ENCODE results near the gene LYPD1.

LYPD1 gene

DNA sequence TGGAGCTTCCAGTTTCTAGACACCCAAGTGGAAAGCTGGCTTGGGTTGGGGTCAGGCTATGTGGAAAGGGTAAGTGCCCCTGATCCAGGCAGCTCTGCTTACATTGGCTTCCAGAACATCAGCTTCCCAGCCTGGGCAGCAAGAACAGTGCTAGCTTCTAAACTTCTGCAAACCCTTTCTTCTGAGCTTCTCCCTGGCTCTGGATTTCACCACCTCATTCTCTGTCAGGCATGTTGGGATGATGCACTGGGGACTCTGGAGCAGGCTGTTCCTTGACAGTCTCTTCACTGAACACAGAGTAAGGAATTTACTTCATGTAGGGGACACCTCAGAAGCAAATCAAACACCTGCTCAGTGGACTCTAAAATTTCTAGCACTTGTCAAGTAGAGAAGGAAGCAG is 72.8 kb downstream of the LYPD1 start:
- Histone ChIP-seq H3K4ac (ENCODE audit: low read depth in 1 of 2, low read length in 2 of 2) (no peak overlapping the region), H3K27ac (ENCODE audit: low read length, poor library complexity, severe bottlenecking) (no peak overlapping the region), H2BK5ac (ENCODE audit: low read depth, low read length, poor library complexity, severe bottlenecking) (no peak overlapping the region)

DNA sequence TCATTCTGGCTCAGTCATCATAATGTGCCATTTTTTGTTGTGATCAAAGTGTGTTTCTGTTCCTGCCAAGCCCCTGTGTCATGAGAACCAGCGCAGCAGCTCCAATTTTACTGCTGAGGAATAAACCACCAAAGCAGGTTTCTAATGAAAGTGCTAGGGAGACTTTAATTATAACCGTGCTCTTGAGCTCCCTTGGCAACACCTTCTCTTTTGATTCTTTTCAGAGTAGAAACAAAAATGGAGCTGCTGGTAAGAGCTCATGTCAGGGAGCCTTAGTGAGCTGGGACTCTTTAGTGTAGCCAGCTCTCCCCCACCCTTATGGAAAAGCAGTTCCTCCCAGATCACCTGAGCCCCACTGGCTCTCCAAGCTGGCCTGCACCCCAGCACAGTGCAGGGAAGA is 74.3 kb downstream of the LYPD1 start:
- H3K27me3 ChIP-seq (ENCODE audit: control insufficient read depth in 1 of 2, insufficient read depth in 1 of 2, low read length in 2 of 2) = no peaks in the 10 kb centered on the region
- no peak overlapping the region for H4K8ac ChIP-seq (ENCODE audit: low read length)
- no peaks in the 10 kb centered on the region for H3K9me3 ChIP-seq (ENCODE audit: control insufficient read depth, low read length)
- H3K36me3 ChIP-seq (ENCODE audit: control insufficient read depth in 1 of 2, insufficient read depth in 2 of 2, low read depth in 1 of 2, low read length in 2 of 2) = no peaks in the 10 kb centered on the region
- no peak for DNase-seq
- no peak overlapping the region for H3K23ac ChIP-seq (ENCODE audit: low read length in 2 of 2)
- no peak overlapping the region for H4K91ac ChIP-seq (ENCODE audit: low read length)
- H3K4me2 ChIP-seq (ENCODE audit: low read length, poor library complexity, severe bottlenecking) = no peak overlapping the region
- no peak overlapping the region for H2BK15ac ChIP-seq (ENCODE audit: low read depth, poor library complexity, severe bottlenecking)
- H2AK5ac ChIP-seq (ENCODE audit: low read length, severe bottlenecking) = no peak overlapping the region
- H2BK120ac ChIP-seq (ENCODE audit: low read depth, low read length) = no peak overlapping the region
- no peak overlapping the region for H3K18ac ChIP-seq (ENCODE audit: low read depth in 1 of 2, low read length in 2 of 2)
- no peak overlapping the region for H2AFZ ChIP-seq (ENCODE audit: low read depth, low read length)
- WGBS = 86% methylated on average over 2 of the region's 2 CpGs
- H3K4ac ChIP-seq (ENCODE audit: low read depth in 1 of 2, low read length in 2 of 2) = no peak overlapping the region
- H3K4me3 ChIP-seq (ENCODE audit: insufficient read depth in 1 of 2, low read depth in 1 of 2, low read length in 2 of 2) = no peak overlapping the region
- peaks cover 15% of the 10 kb centered on the region for H3K79me1 ChIP-seq (replicated peaks; ENCODE audit: low read length, poor library complexity, severe bottlenecking)
- H3K9ac ChIP-seq (ENCODE audit: low read length) = no peak overlapping the region
- no peak overlapping the region for H3K14ac ChIP-seq (ENCODE audit: low read length in 2 of 2)
- peaks cover 2% of the 10 kb centered on the region for H3K4me1 ChIP-seq (ENCODE audit: control insufficient read depth, insufficient read depth, low read depth, low read length)
- no peak overlapping the region for H2BK5ac ChIP-seq (ENCODE audit: low read depth, low read length, poor library complexity, severe bottlenecking)
- no peak overlapping the region for H3K27ac ChIP-seq (ENCODE audit: low read length, poor library complexity, severe bottlenecking)
- H2BK12ac ChIP-seq (ENCODE audit: low read length in 2 of 2) = no peak overlapping the region

More for the DNA sequence above, 72.8 kb downstream of the LYPD1 start:
- no peak overlapping the region for H3K14ac ChIP-seq (ENCODE audit: low read length in 2 of 2)
- no peak overlapping the region for H3K4me3 ChIP-seq (ENCODE audit: insufficient read depth in 1 of 2, low read depth in 1 of 2, low read length in 2 of 2)
- H2AK5ac ChIP-seq (ENCODE audit: low read length, severe bottlenecking) = no peak overlapping the region
- H3K4me2 ChIP-seq (ENCODE audit: low read length, poor library complexity, severe bottlenecking) = no peak overlapping the region
- peaks cover 15% of the 10 kb centered on the region for H3K79me1 ChIP-seq (replicated peaks; ENCODE audit: low read length, poor library complexity, severe bottlenecking)
- no peaks in the 10 kb centered on the region for H3K27me3 ChIP-seq (ENCODE audit: control insufficient read depth in 1 of 2, insufficient read depth in 1 of 2, low read length in 2 of 2)
- H4K91ac ChIP-seq (ENCODE audit: low read length) = no peak overlapping the region
- no peak overlapping the region for H2BK12ac ChIP-seq (ENCODE audit: low read length in 2 of 2)
- no peak overlapping the region for H3K18ac ChIP-seq (ENCODE audit: low read depth in 1 of 2, low read length in 2 of 2)
- no peak overlapping the region for H2BK15ac ChIP-seq (ENCODE audit: low read depth, poor library complexity, severe bottlenecking)
- H3K9me3 ChIP-seq (ENCODE audit: control insufficient read depth, low read length) = no peaks in the 10 kb centered on the region
- no peak for DNase-seq
- H2AFZ ChIP-seq (ENCODE audit: low read depth, low read length) = no peak overlapping the region
- H2BK120ac ChIP-seq (ENCODE audit: low read depth, low read length) = no peak overlapping the region
- H3K23ac ChIP-seq (ENCODE audit: low read length in 2 of 2) = no peak overlapping the region
- no peak overlapping the region for H3K9ac ChIP-seq (ENCODE audit: low read length)
- peaks cover 2% of the 10 kb centered on the region for H3K4me1 ChIP-seq (ENCODE audit: control insufficient read depth, insufficient read depth, low read depth, low read length)
- H3K36me3 ChIP-seq (ENCODE audit: control insufficient read depth in 1 of 2, insufficient read depth in 2 of 2, low read depth in 1 of 2, low read length in 2 of 2) = no peaks in the 10 kb centered on the region
- H4K8ac ChIP-seq (ENCODE audit: low read length) = no peak overlapping the region

DNA sequence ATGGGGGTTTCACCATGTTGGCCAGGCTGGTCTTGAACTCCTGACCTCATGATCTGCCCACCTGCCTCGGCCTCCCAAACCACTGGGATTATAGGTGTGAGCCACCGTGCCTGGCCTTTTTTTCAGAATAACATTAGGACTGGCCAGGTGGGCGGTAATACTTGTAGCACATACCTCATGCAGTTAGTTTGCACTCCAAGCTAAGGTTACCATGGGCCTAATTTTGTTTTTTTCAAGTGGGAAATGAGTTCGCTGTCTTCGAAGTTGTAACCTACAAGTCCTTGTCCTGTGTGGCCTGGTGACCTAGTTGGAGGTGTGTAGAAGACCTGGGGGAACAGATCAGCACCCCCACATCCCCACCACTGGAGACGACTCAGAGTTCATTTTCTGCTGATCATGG is 74.8 kb downstream of the LYPD1 start:
- DNase-seq = no peak
- no peak overlapping the region for H2BK12ac ChIP-seq (ENCODE audit: low read length in 2 of 2)
- peaks cover 3% of the 10 kb centered on the region for H3K4me1 ChIP-seq (ENCODE audit: control insufficient read depth, insufficient read depth, low read depth, low read length)
- no peak overlapping the region for H4K8ac ChIP-seq (ENCODE audit: low read length)
- H3K4me3 ChIP-seq (ENCODE audit: insufficient read depth in 1 of 2, low read depth in 1 of 2, low read length in 2 of 2) = no peak overlapping the region
- H2BK120ac ChIP-seq (ENCODE audit: low read depth, low read length) = no peak overlapping the region
- H2BK5ac ChIP-seq (ENCODE audit: low read depth, low read length, poor library complexity, severe bottlenecking) = peak overlapping the region; percentile 67
- H4K91ac ChIP-seq (ENCODE audit: low read length) = no peak overlapping the region
- no peaks in the 10 kb centered on the region for H3K27me3 ChIP-seq (ENCODE audit: control insufficient read depth in 1 of 2, insufficient read depth in 1 of 2, low read length in 2 of 2)
- no peak overlapping the region for H3K9ac ChIP-seq (ENCODE audit: low read length)
- H3K27ac ChIP-seq (ENCODE audit: low read length, poor library complexity, severe bottlenecking) = no peak overlapping the region
- peaks cover 15% of the 10 kb centered on the region for H3K79me1 ChIP-seq (replicated peaks; ENCODE audit: low read length, poor library complexity, severe bottlenecking)
- H3K4me2 ChIP-seq (ENCODE audit: low read length, poor library complexity, severe bottlenecking) = no peak overlapping the region
- H2AK5ac ChIP-seq (ENCODE audit: low read length, severe bottlenecking) = no peak overlapping the region
- H2BK15ac ChIP-seq (ENCODE audit: low read depth, poor library complexity, severe bottlenecking) = no peak overlapping the region
- no peak overlapping the region for H2AFZ ChIP-seq (ENCODE audit: low read depth, low read length)
- H3K23ac ChIP-seq (ENCODE audit: low read length in 2 of 2) = no peak overlapping the region
- no peak overlapping the region for H3K14ac ChIP-seq (ENCODE audit: low read length in 2 of 2)
- H3K4ac ChIP-seq (ENCODE audit: low read depth in 1 of 2, low read length in 2 of 2) = no peak overlapping the region
- 94% methylated on average over 5 of the region's 6 CpGs for WGBS
- no peaks in the 10 kb centered on the region for H3K36me3 ChIP-seq (ENCODE audit: control insufficient read depth in 1 of 2, insufficient read depth in 2 of 2, low read depth in 1 of 2, low read length in 2 of 2)
- no peaks in the 10 kb centered on the region for H3K9me3 ChIP-seq (ENCODE audit: control insufficient read depth, low read length)
- H3K18ac ChIP-seq (ENCODE audit: low read depth in 1 of 2, low read length in 2 of 2) = no peak overlapping the region

All from mesenchymal stem cell (in vitro differentiated cells and primary cell).